Measurements from ENCODE around the gene ADCY5.

Gene ADCY5

GRCh38 chr3:123367467-123368154 lies 81.3 kb downstream of the ADCY5 start:
- DNase-seq (ENCODE audit: low read depth): no peak

- no peak for DNase-seq (ENCODE audit: low read depth)
Observed at GRCh38 chr3:123365450-123366143, 83.3 kb downstream of the ADCY5 start.

- no peak for DNase-seq (ENCODE audit: low read depth)
Observed at GRCh38 chr3:123361071-123361470, 87.8 kb downstream of the ADCY5 start.

GRCh38 chr3:123357275-123357674 lies 91.6 kb downstream of the ADCY5 start:
- DNase-seq (ENCODE audit: low read depth): no peak

GRCh38 chr3:123353850-123354233 lies 95.0 kb downstream of the ADCY5 start:
- no peak for DNase-seq (ENCODE audit: low read depth)

GRCh38 chr3:123353227-123353849 lies 95.6 kb downstream of the ADCY5 start:
- DNase-seq (ENCODE audit: low read depth): no peak

- DNase-seq (ENCODE audit: low read depth): no peak
Observed at GRCh38 chr3:123352134-123352554, 96.7 kb downstream of the ADCY5 start.

- no peak for DNase-seq (ENCODE audit: low read depth)
Observed at GRCh38 chr3:123351501-123351900, 97.4 kb downstream of the ADCY5 start.

- DNase-seq (ENCODE audit: low read depth): no peak
Observed at GRCh38 chr3:123350971-123351370, 97.9 kb downstream of the ADCY5 start.

GRCh38 chr3:123349566-123350435 lies 99.1 kb downstream of the ADCY5 start:
- no peak for DNase-seq (ENCODE audit: low read depth)

- DNase-seq (ENCODE audit: low read depth): no peak
Observed at GRCh38 chr3:123349201-123349535, 99.7 kb downstream of the ADCY5 start.

GRCh38 chr3:123348471-123349200 lies 100.3 kb downstream of the ADCY5 start:
- DNase-seq (ENCODE audit: low read depth): no peak

GRCh38 chr3:123347691-123348264 lies 101.1 kb downstream of the ADCY5 start:
- no peak for DNase-seq (ENCODE audit: low read depth)

- no peak for DNase-seq (ENCODE audit: low read depth)
Observed at GRCh38 chr3:123347205-123347604, 101.7 kb downstream of the ADCY5 start.

- no peak for DNase-seq (ENCODE audit: low read depth)
Observed at GRCh38 chr3:123346021-123346420, 102.9 kb downstream of the ADCY5 start.

- no peak for DNase-seq (ENCODE audit: low read depth)
Observed at GRCh38 chr3:123344907-123345594, 103.8 kb downstream of the ADCY5 start.

GRCh38 chr3:123344175-123344906 lies 104.5 kb downstream of the ADCY5 start:
- DNase-seq (ENCODE audit: low read depth): peak; percentile 27

GRCh38 chr3:123343296-123344174 lies 105.4 kb downstream of the ADCY5 start:
- no peak for DNase-seq (ENCODE audit: low read depth)

- no peak for DNase-seq (ENCODE audit: low read depth)
Observed at GRCh38 chr3:123342631-123343080, 106.2 kb downstream of the ADCY5 start.
